ENCODE results near the gene SYCE3.

SYCE3 gene

GRCh38 chr22:50576806-50577696 lies 14.3 kb upstream of the SYCE3 start:
- DNase-seq = no peak

GRCh38 chr22:50576070-50576469 lies 13.4 kb upstream of the SYCE3 start:
- no peak for DNase-seq

GRCh38 chr22:50575426-50575941 lies 12.8 kb upstream of the SYCE3 start:
- DNase-seq = no peak

- DNase-seq = no peak
Measured at GRCh38 chr22:50574383-50574755, 11.7 kb upstream of the SYCE3 start.

- DNase-seq = no peak
Measured at GRCh38 chr22:50573491-50574382, 11.0 kb upstream of the SYCE3 start.

- DNase-seq = no peak
Measured at GRCh38 chr22:50572965-50573364, 10.2 kb upstream of the SYCE3 start.

- DNase-seq = no peak
Measured at GRCh38 chr22:50571264-50572175, 8.8 kb upstream of the SYCE3 start.

- DNase-seq = no peak
Measured at GRCh38 chr22:50570861-50571260, 8.1 kb upstream of the SYCE3 start.

GRCh38 chr22:50569896-50570535 lies 7.3 kb upstream of the SYCE3 start:
- DNase-seq = no peak

- DNase-seq = no peak
Measured at GRCh38 chr22:50569041-50569459, 6.3 kb upstream of the SYCE3 start.

- no peak for DNase-seq
Measured at GRCh38 chr22:50568626-50569025, 5.9 kb upstream of the SYCE3 start.

- no peak for DNase-seq
Measured at GRCh38 chr22:50567721-50568252, 5.1 kb upstream of the SYCE3 start.

- no peak for DNase-seq
Measured at GRCh38 chr22:50564289-50564688, 1.6 kb upstream of the SYCE3 start.

GRCh38 chr22:50563413-50564160 lies 868 bp upstream of the SYCE3 start:
- DNase-seq = peak in 5 of 56 donors; percentile 8 to 30 (median 16)

GRCh38 chr22:50561401-50562358 lies 1.0 kb downstream of the SYCE3 start:
- no peak for DNase-seq

GRCh38 chr22:50560034-50560433 lies 2.7 kb downstream of the SYCE3 start:
- no peak for DNase-seq

GRCh38 chr22:50556703-50557102 lies 6.0 kb downstream of the SYCE3 start:
- no peak for DNase-seq

GRCh38 chr22:50553310-50553709 lies 9.4 kb downstream of the SYCE3 start:
- no peak for DNase-seq

Measured in nucleus accumbens (tissue), 56 donors.